ENCODE results near the gene ALG8.

DNA sequence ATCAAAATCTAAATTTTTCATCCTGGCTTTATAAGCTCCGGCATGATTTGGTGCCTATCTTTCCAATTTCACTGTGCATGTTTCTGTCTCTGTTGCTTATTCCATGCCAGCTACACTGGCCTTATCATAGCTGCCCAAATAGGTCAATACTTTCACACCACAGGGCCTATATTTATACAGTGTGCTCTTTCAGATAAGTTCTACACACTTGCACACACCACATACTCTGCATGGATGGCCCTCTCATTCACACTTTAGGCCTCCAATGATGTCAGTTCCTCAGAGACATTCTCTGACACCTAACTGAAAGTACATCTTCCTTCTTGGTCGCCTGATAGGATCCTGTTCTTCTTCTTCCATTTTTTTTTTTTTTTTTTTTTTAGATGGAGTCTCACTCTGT, 7.0 kb downstream of the ALG8 start:
- no peak for TF ChIP-seq CTCF (IDR thresholded peaks at IDR 0.05)
- no peak for TF ChIP-seq POLR2A (IDR thresholded peaks at IDR 0.05)
